IMR-90 (cell line): ENCODE results near the gene BMP4.

Source experiments
- CTCF ChIP-seq: conservative IDR thresholded peaks from 2 replicates; pipeline ENCODE4 v1.5.1; 2012; ENCODE audit warnings: mild to moderate bottlenecking, low read depth, low read length, improper control_type of control experiment
- POLR2A ChIP-seq: IDR thresholded peaks from 2 replicates; pipeline ENCODE4 v1.6.1; 2012; ENCODE audit warnings: mild to moderate bottlenecking, low read depth, low read length

GRCh38 chr14:53925201-53925766, 31.3 kb downstream of the BMP4 start:
- TF ChIP-seq CTCF (no peak), POLR2A (no peak)
